Upper lobe of left lung (tissue), 6 donors: ENCODE measurements around the gene PARP3. TPM values are rescaled to one million over a fixed set of nuclear protein-coding genes. Genes with fewer than 3 reads are reported as not detected.

Source experiments
- ATAC-seq, 2 donors: fragments of 200-7000 bp; cut with Tn5 transposase; one replicate each; pipeline ENCODE4 v1.9.1; 2022; ENCODE audit warnings: mild to moderate bottlenecking in 2 of 2, moderate library complexity in 2 of 2; ENCODE audit not compliant: low FRiP score in 2 of 2
- DNase-seq, 2 donors: peaks; one replicate each; pipeline ENCODE4 v3.0.0-alpha.2; 2019 to 2020
- H3K27ac ChIP-seq, 4 donors: fragments of 200-600 bp; sonication (generic); one replicate each; pipeline ENCODE4 v1.5.1; 2016 to 2019
- H3K27me3 ChIP-seq, 4 donors: fragments of 200-600 bp; sonication (generic); one replicate each; pipeline ENCODE4 v1.5.1; 2017 to 2019
- H3K36me3 ChIP-seq, 4 donors: fragments of 200-600 bp; sonication (generic); one replicate each; pipeline ENCODE4 v1.5.1; 2016 to 2019
- H3K4me1 ChIP-seq, 4 donors: fragments of 200-600 bp; sonication (generic); one replicate each; pipeline ENCODE4 v1.5.1; 2018 to 2019
- H3K4me3 ChIP-seq, 4 donors: fragments of 200-600 bp; sonication (generic); one replicate each; pipeline ENCODE4 v1.5.1; 2017 to 2019; ENCODE audit warnings: mild to moderate bottlenecking in 2 of 4, moderate library complexity in 1 of 4
- H3K9me3 ChIP-seq, 4 donors: fragments of 200-600 bp; sonication (generic); one replicate each; pipeline ENCODE4 v1.5.1; 2018 to 2019
- CTCF ChIP-seq, 6 experiments: fragments of 450-650 bp in 4 of 6; fragments of 200-600 bp in 2 of 6; sonication (generic) in 2 of 6; IDR thresholded peaks; one replicate each; pipeline ENCODE4 v1.5.1; 2016 to 2019; ENCODE audit warnings: antibody characterized with exemption in 6 of 6
- EP300 ChIP-seq, 4 donors: sonication (generic); formaldehyde crosslinking; IDR thresholded peaks; one replicate each; pipeline ENCODE4 v1.5.1; 2017; ENCODE audit warnings: antibody characterized with exemption in 4 of 4, control low read depth in 2 of 4
- POLR2A ChIP-seq, 4 donors: fragments of 450-650 bp; IDR thresholded peaks; one replicate each; pipeline ENCODE4 v1.5.1; 2016 to 2017; ENCODE audit warnings: antibody characterized with exemption in 4 of 4, mild to moderate bottlenecking in 2 of 4
- POLR2AphosphoS5 ChIP-seq, 2 donors: sonication (generic); formaldehyde crosslinking; IDR thresholded peaks; one replicate each; pipeline ENCODE4 v1.5.1; 2017; ENCODE audit warnings: antibody characterized with exemption in 2 of 2
- WGBS, 2 donors: methylation state at CpG; one replicate each; pipeline ENCODE4 v1.1.5; 2017 to 2018; 5-methylcytosine and 5-hydroxymethylcytosine counted together
- total RNA-seq, 6 donors: library from RNA; depleted of rRNA in 4 of 6; stranded (reverse); fragments of >200 nt in 4 of 6; gene quantifications; one replicate each; pipeline versions ENCODE4 v1.1.0 to v1.2.1, GENCODE V29; 2016 to 2021
- donor health status: DM: no; HTN: no; CAD: no; lungs with moderate emphysema.
- donor health status: DM: no; HTN: yes; CAD: no; lungs with severe emphysema.

The PARP3 gene
- total RNA-seq, 6 donors from 2014 or later, result 23.0 to 80.7 (median 35.7) TPM

- no peak for ATAC-seq
- TF ChIP-seq EP300 (IDR thresholded peaks at IDR 0.05) (no peak), POLR2A (IDR thresholded peaks at IDR 0.05) (no peak), POLR2AphosphoS5 (IDR thresholded peaks at IDR 0.05) (no peak), CTCF (IDR thresholded peaks at IDR 0.05) (no peak)
- DNase-seq, result no peak
- Histone ChIP-seq H3K4me3 (no peak overlapping the region), H3K9me3 (no peaks in the 10 kb centered on the region), H3K4me1 (peaks cover 6 to 19% (median 10%) of the 10 kb centered on the region in 4 donors), H3K36me3 (peaks cover 0 to 28% (median 14%) of the 10 kb centered on the region in 4 donors), H3K27me3 (peaks cover 0 to 9% (median 0%) of the 10 kb centered on the region in 4 donors), H3K27ac (no peak overlapping the region)
- 93 to 94% methylated on average over 6 to 10 of the region's 10 CpGs for WGBS, 2 donors
Measured at GRCh38 chr3:51960386-51960785, 18.2 kb downstream of the PARP3 start.

GRCh38 chr3:51961011-51961410 lies 18.8 kb downstream of the PARP3 start:
- TF ChIP-seq CTCF (IDR thresholded peaks at IDR 0.05) (no peak), POLR2AphosphoS5 (IDR thresholded peaks at IDR 0.05) (no peak), POLR2A (IDR thresholded peaks at IDR 0.05) (no peak), EP300 (IDR thresholded peaks at IDR 0.05) (no peak)
- no peak overlapping the region for H3K4me3 ChIP-seq
- 89 to 92% methylated on average over 12 to 18 of the region's 18 CpGs for WGBS, 2 donors
- peaks cover 0 to 4% (median 0%) of the 10 kb centered on the region in 4 donors for H3K27me3 ChIP-seq
- H3K27ac ChIP-seq, result no peak overlapping the region
- ATAC-seq, result no peak
- H3K36me3 ChIP-seq, result peaks cover 0 to 28% (median 14%) of the 10 kb centered on the region in 4 donors
- no peaks in the 10 kb centered on the region for H3K9me3 ChIP-seq
- DNase-seq, result no peak
- peaks cover 7 to 17% (median 10%) of the 10 kb centered on the region in 4 donors for H3K4me1 ChIP-seq

- no peaks in the 10 kb centered on the region for H3K9me3 ChIP-seq
- no peak overlapping the region for H3K4me3 ChIP-seq
- no peaks in the 10 kb centered on the region for H3K27me3 ChIP-seq
- no peak for DNase-seq
- ATAC-seq, result no peak
- peaks cover 0 to 28% (median 14%) of the 10 kb centered on the region in 4 donors for H3K36me3 ChIP-seq
- TF ChIP-seq CTCF (IDR thresholded peaks at IDR 0.05) (no peak), POLR2A (IDR thresholded peaks at IDR 0.05) (no peak), EP300 (IDR thresholded peaks at IDR 0.05) (no peak), POLR2AphosphoS5 (IDR thresholded peaks at IDR 0.05) (no peak)
- 79 to 80% methylated on average over 8 to 9 of the region's 9 CpGs for WGBS, 2 donors
- H3K4me1 ChIP-seq, result peaks cover 9 to 17% (median 13%) of the 10 kb centered on the region in 4 donors
- H3K27ac ChIP-seq, result no peak overlapping the region
Measured at GRCh38 chr3:51961602-51962569, 19.7 kb downstream of the PARP3 start.

GRCh38 chr3:51962854-51963530 lies 20.8 kb downstream of the PARP3 start:
- peaks cover 11 to 26% (median 16%) of the 10 kb centered on the region in 4 donors for H3K4me1 ChIP-seq
- DNase-seq (no peak), ATAC-seq (no peak)
- H3K9me3 ChIP-seq, result no peaks in the 10 kb centered on the region
- 83 to 91% methylated on average over 5 to 6 of the region's 6 CpGs for WGBS, 2 donors
- no peak overlapping the region for H3K27ac ChIP-seq
- H3K36me3 ChIP-seq, result peaks cover 0 to 26% (median 13%) of the 10 kb centered on the region in 4 donors
- peaks cover 0 to 4% (median 0%) of the 10 kb centered on the region in 4 donors for H3K27me3 ChIP-seq
- H3K4me3 ChIP-seq, result no peak overlapping the region
- no peak for TF ChIP-seq CTCF (IDR thresholded peaks at IDR 0.05)
